ENCODE measurements around the gene SPG7.

DNA sequence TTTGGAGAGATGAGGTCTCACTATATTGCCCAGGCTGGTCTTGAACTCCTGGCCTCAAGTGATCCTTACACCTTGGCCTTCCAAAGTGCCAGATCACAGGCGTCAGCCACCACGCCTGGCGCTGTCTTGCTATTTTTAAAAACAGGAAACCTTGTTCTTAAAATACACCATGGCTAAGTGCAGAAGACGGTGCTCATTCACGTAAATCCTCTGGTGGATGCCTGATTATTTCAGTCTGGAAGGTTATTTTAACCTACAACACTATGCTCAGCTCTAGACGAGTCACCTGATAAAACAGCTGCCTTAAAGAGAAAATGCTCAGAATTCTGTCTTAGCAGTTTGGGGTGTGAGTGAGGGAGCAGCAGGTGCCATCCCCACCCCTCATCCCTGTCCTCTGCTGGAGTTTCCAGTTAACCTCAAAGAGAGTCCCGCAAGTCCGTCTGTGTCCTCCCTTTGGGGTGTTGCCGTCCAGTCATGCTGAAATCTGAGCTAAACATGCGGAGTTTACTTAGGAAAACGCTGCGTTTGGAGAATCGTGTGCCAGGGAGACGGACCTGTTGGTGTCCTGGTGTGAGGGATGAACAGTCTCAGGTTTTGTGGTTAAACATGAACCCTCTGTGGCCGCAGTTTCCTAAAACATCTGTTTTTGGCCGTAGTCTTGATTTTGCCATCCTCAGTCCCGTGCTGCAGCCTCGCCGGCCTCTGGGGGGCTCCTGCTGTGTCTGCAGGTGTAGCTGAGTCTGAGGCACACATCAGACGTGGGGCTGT, 17.1 kb downstream of the SPG7 start:
- TF ChIP-seq EZH2 (IDR thresholded peaks at IDR 0.05) = no peak
- TF ChIP-seq, protein P1, sequence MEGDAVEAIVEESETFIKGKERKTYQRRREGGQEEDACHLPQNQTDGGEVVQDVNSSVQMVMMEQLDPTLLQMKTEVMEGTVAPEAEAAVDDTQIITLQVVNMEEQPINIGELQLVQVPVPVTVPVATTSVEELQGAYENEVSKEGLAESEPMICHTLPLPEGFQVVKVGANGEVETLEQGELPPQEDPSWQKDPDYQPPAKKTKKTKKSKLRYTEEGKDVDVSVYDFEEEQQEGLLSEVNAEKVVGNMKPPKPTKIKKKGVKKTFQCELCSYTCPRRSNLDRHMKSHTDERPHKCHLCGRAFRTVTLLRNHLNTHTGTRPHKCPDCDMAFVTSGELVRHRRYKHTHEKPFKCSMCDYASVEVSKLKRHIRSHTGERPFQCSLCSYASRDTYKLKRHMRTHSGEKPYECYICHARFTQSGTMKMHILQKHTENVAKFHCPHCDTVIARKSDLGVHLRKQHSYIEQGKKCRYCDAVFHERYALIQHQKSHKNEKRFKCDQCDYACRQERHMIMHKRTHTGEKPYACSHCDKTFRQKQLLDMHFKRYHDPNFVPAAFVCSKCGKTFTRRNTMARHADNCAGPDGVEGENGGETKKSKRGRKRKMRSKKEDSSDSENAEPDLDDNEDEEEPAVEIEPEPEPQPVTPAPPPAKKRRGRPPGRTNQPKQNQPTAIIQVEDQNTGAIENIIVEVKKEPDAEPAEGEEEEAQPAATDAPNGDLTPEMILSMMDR (IDR thresholded peaks at IDR 0.05) = no peak
